Lung (tissue), 12 donors: ENCODE results near the gene PTMA. TPM values are rescaled to one million over a fixed set of nuclear protein-coding genes. Genes with fewer than 3 reads are reported as not detected.
A peak's percentile ranks its signal among the peaks of the same experiment; 100 is the strongest.
"Not testable (repeated sequence)": the region's sequence is repeated elsewhere in the genome, so short reads cannot be mapped to it uniquely, and the experiment has no call there.

Experiments
- ATAC-seq: fragments of 200-7000 bp; cut with Tn5 transposase; one replicate; pipeline ENCODE4 v1.9.1; 2020; ENCODE audit warnings: moderate number of reproducible peaks; ENCODE audit not compliant: insufficient read depth, low FRiP score
- DNase-seq, 3 donors: peaks; one replicate each; pipeline ENCODE4 v3.0.0-alpha.2; 2013 to 2017
- H3K27ac ChIP-seq, 2 donors: one replicate each; pipeline ENCODE4 v1.5.1; 2013; ENCODE audit warnings: mild to moderate bottlenecking in 2 of 2, moderate library complexity in 2 of 2, control low read depth in 1 of 2, inconsistent platforms in 1 of 2, low read depth in 1 of 2, low read length in 1 of 2
- H3K27me3 ChIP-seq, 3 donors: one replicate each; pipeline ENCODE4 v1.5.1; 2013; ENCODE audit warnings: low read length in 2 of 3; ENCODE audit not compliant: control insufficient read depth in 3 of 3, insufficient read depth in 3 of 3
- H3K36me3 ChIP-seq, 4 donors: one replicate each; pipeline ENCODE4 v1.5.1; 2013; ENCODE audit warnings: low read length in 4 of 4, mild to moderate bottlenecking in 1 of 4, moderate library complexity in 1 of 4; ENCODE audit not compliant: control insufficient read depth in 4 of 4, insufficient read depth in 4 of 4
- H3K4me1 ChIP-seq, 5 donors: one replicate each; pipeline ENCODE4 v1.5.1; 2013; ENCODE audit warnings: low read length in 5 of 5, mild to moderate bottlenecking in 2 of 5, moderate library complexity in 1 of 5; ENCODE audit not compliant: control insufficient read depth in 5 of 5, insufficient read depth in 5 of 5
- H3K4me3 ChIP-seq: one replicate; pipeline ENCODE4 v1.5.1; 2013; ENCODE audit warnings: mild to moderate bottlenecking, control low read depth, moderate library complexity
- H3K9ac ChIP-seq, 2 donors: one replicate each; pipeline ENCODE4 v1.5.1; 2013; ENCODE audit warnings: low read length in 2 of 2, control low read depth in 1 of 2; ENCODE audit not compliant: insufficient read depth in 1 of 2
- H3K9me3 ChIP-seq, 4 donors: one replicate each; pipeline ENCODE4 v1.5.1; 2013; ENCODE audit warnings: low read length in 3 of 4, mild to moderate bottlenecking in 1 of 4, moderate library complexity in 1 of 4; ENCODE audit not compliant: control insufficient read depth in 4 of 4, insufficient read depth in 3 of 4
- WGBS, 2 donors: extraction: QIAGEN DNeasy Blood & Tissue Kit; methylation state at CpG; one replicate each; pipeline ENCODE4 v1.1.7; 2013; 5-methylcytosine and 5-hydroxymethylcytosine counted together
- polyA plus RNA-seq, 2 donors: library from polyadenylated mRNA; stranded (reverse); fragments of 200-250 nt; gene quantifications; one replicate each; pipeline ENCODE4 v1.2.1, GENCODE V29; 2013
- total RNA-seq, 2 donors: library from RNA; depleted of rRNA in 1 of 2; stranded (reverse); fragments of >200 nt in 1 of 2; gene quantifications; one replicate each; pipeline ENCODE4 v1.2.1, GENCODE V29; 2014 to 2021
- TF ChIP-seq, protein P1 (sequence below): IDR thresholded peaks from 2 replicates; pipeline ENCODE4 v1.5.1; 2012; ENCODE audit warnings: mild to moderate bottlenecking; ENCODE audit errors: control extremely low read depth, extremely low read depth
- donor health status: control.
- donor health status: control.
- donor health status: Bipolar disorder and iron deficiency.
- donor health status: healthy.
- donor health status: DM: yes; HTN: yes; CAD: no.

Gene PTMA
- total and polyA plus RNA-seq, 4 donors: 755 to 1,655 (median 1,279) TPM

DNA sequence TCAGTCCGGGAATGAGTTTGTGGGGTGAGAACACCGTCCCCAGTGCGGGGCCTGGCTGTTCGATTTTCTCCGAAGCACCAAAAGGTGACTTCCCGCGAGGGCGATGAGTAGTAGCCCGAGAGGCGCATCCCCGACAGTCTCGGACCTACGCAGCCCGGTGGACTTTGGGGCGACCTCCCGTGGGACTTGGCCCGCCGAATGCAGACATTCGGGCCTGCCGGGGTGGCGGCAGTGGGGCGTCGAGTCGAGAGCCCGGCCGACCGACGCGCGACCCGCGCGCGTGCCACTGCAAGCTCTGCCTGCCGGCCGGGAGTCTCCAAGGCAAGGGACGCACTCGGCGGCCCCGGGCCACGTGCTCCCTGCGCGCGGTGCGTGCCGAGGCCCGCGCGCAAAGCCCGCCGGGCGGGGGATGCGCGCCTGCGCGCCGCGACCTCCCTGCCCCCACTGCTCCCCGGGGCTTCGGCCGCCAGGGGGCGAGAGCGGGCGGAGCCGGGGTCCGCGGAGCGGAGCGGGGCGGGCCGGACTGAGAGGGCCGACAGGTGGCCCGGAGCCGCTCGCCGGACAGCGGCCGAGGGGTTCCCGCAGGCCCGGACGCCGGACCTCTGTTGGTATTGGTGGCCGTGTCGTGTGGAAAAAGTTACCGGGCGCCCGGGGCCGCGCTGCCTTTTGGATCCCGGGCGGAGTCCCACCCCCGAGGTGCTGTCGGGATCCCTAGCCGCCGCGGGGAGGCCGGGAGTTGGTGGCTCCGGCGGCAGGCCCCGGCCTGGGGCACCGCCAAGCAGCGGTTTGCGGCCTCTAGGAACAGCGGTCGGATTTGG is 1.9 kb downstream of the PTMA start:
- H3K27ac ChIP-seq: peak overlapping the region; percentile 98
- H3K9ac ChIP-seq: peak overlapping the region; percentile 74 to 76
- DNase-seq (peak; percentile 84 to 92 (median 90)), ATAC-seq (peak; percentile 30)
- H3K36me3 ChIP-seq: peaks cover 0 to 36% (median 10%) of the 10 kb centered on the region in 4 donors
- TF ChIP-seq, protein P1, sequence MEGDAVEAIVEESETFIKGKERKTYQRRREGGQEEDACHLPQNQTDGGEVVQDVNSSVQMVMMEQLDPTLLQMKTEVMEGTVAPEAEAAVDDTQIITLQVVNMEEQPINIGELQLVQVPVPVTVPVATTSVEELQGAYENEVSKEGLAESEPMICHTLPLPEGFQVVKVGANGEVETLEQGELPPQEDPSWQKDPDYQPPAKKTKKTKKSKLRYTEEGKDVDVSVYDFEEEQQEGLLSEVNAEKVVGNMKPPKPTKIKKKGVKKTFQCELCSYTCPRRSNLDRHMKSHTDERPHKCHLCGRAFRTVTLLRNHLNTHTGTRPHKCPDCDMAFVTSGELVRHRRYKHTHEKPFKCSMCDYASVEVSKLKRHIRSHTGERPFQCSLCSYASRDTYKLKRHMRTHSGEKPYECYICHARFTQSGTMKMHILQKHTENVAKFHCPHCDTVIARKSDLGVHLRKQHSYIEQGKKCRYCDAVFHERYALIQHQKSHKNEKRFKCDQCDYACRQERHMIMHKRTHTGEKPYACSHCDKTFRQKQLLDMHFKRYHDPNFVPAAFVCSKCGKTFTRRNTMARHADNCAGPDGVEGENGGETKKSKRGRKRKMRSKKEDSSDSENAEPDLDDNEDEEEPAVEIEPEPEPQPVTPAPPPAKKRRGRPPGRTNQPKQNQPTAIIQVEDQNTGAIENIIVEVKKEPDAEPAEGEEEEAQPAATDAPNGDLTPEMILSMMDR: peak; percentile 67
- no peaks in the 10 kb centered on the region for H3K27me3 ChIP-seq
- WGBS, 2 donors: 1% methylated on average over 81 to 105 of the region's 105 CpGs
- H3K4me3 ChIP-seq: peak overlapping the region; percentile 63
- peaks cover 3 to 25% (median 16%) of the 10 kb centered on the region in 5 donors for H3K4me1 ChIP-seq
- no peaks in the 10 kb centered on the region for H3K9me3 ChIP-seq

DNA sequence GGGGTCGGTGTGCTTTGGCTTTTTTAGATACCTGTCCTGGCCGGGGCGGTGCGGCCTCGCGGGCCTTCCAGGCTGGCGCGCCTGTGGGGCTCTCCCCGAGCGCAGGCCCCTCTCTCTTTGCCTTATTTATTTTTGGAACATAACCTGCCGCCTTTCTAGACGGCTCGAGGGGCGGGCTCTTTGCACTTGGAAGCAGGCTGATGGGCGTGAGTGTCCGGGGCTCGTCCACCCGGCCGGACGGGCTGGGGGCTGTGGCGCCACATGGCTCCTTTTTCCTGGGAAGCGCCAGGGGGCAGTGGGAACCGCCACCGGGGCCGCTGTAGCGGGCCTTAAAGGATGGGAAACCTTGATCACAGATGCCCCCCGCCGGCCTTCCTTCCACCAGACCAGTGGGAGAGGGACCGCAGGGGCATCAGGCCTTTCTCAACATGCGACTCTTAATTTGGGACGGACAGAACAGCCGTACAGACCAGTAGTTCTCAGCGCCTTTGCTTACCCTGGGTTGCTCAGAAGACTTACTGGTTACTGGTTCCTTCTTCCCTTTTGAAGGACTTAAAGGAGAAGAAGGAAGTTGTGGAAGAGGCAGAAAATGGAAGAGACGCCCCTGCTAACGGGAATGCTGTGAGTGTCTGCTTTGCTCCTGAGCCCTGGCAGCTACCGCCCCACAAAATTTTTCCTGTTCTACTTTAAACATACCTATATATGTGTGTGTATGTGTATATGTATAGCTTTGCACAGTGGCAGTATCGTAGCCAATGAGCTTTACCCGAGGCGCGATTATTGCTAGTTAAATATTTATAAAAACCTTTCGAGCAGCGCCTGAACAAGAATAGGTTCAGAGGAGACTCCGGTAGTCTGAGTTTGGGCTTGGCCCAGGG is 2.7 kb downstream of the PTMA start:
- peaks cover 0 to 36% (median 10%) of the 10 kb centered on the region in 4 donors for H3K36me3 ChIP-seq
- peak; percentile 35 to 43 (median 38) for DNase-seq
- H3K9ac ChIP-seq: peak overlapping the region; percentile 44 to 63
- H3K27ac ChIP-seq: peak overlapping the region; percentile 72 to 89
- peaks cover 3 to 23% (median 12%) of the 10 kb centered on the region in 5 donors for H3K4me1 ChIP-seq
- TF ChIP-seq, protein P1: no peak
- no peak for ATAC-seq
- no peaks in the 10 kb centered on the region for H3K27me3 ChIP-seq
- H3K4me3 ChIP-seq: peak overlapping the region; percentile 63
- no peaks in the 10 kb centered on the region for H3K9me3 ChIP-seq
- WGBS, 2 donors: 2 to 3% methylated on average over 40 to 43 of the region's 43 CpGs

- ATAC-seq (no peak), DNase-seq (no peak)
- WGBS, 2 donors: 29 to 36% methylated on average over 9 of the region's 9 CpGs
- peaks cover 0 to 36% (median 10%) of the 10 kb centered on the region in 4 donors for H3K36me3 ChIP-seq
- TF ChIP-seq, protein P1: no peak
- H3K9me3 ChIP-seq: no peaks in the 10 kb centered on the region
- no peaks in the 10 kb centered on the region for H3K27me3 ChIP-seq
- peak overlapping the region in 1 of 2 donors; percentile 76 for H3K27ac ChIP-seq
- H3K4me3 ChIP-seq: peak overlapping the region; percentile 63
- peak overlapping the region in 1 of 2 donors; percentile 44 for H3K9ac ChIP-seq
- H3K4me1 ChIP-seq: peaks cover 3 to 19% (median 16%) of the 10 kb centered on the region in 5 donors
Observed at GRCh38 chr2:231711677-231712450, 3.5 kb downstream of the PTMA start.

DNA sequence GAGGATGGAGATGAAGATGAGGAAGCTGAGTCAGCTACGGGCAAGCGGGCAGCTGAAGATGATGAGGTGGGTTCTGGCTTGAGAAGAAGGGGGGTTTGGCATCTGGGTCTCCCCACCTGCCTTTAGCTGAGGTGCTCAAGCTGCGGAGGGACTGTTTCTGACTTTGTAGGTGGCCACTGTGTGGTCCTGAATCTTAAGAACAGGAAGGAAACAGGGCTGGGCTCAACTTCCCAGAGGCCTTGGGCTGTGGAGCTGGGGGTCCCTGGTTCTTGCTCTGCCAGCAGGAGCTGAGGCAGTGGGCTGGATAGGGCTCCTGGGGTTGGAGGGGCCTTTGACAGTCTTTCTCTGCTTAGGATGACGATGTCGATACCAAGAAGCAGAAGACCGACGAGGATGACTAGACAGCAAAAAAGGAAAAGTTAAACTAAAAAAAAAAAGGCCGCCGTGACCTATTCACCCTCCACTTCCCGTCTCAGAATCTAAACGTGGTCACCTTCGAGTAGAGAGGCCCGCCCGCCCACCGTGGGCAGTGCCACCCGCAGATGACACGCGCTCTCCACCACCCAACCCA is 4.2 kb downstream of the PTMA start:
- not testable (repeated sequence) for H3K9ac ChIP-seq, ATAC-seq, DNase-seq, H3K9me3 ChIP-seq, H3K4me3 ChIP-seq, H3K27me3 ChIP-seq
- H3K36me3 ChIP-seq: peaks cover 0 to 36% (median 10%) of the 10 kb centered on the region in 4 donors
- peak overlapping the region in 1 of 2 donors; percentile 76 for H3K27ac ChIP-seq
- 43 to 53% methylated on average over 18 of the region's 18 CpGs for WGBS, 2 donors
- H3K4me1 ChIP-seq: peaks cover 3 to 16% (median 16%) of the 10 kb centered on the region in 5 donors

GRCh38 chr2:231713406-231713729 is 5.0 kb downstream of the PTMA start:
- peak overlapping the region; percentile 46 to 59 for H3K27ac ChIP-seq
- not testable (repeated sequence) for H3K9me3 ChIP-seq, ATAC-seq, H3K9ac ChIP-seq, DNase-seq, H3K27me3 ChIP-seq, H3K4me3 ChIP-seq
- H3K4me1 ChIP-seq: peaks cover 3 to 16% (median 16%) of the 10 kb centered on the region in 5 donors
- H3K36me3 ChIP-seq: peaks cover 0 to 36% (median 10%) of the 10 kb centered on the region in 4 donors
